ENCODE results near the gene ICA1.

The ICA1 gene

GRCh38 chr7:8220376-8221100 is 41.4 kb downstream of the ICA1 start:
- Histone ChIP-seq H3K9me3 (replicated peaks; ENCODE audit: insufficient read depth, low read length) (no peaks in the 10 kb centered on the region), H3K27ac (ENCODE audit: low read length) (no peak overlapping the region), H3K79me2 (ENCODE audit: low read length) (no peaks in the 10 kb centered on the region), H3K27me3 (replicated peaks; ENCODE audit: insufficient read depth, low read length) (no peaks in the 10 kb centered on the region), H3K4me2 (ENCODE audit: low read depth, low read length) (no peak overlapping the region), H3F3A (ENCODE audit: insufficient read depth, low read length) (no peaks in the 10 kb centered on the region), H3K4me1 (ENCODE audit: low read length) (no peaks in the 10 kb centered on the region; the same call in 1 of the 2 replicates), H3K9ac (ENCODE audit: low read length) (no peak overlapping the region), H2AFZ (ENCODE audit: low read length) (no peak overlapping the region), H4K20me1 (ENCODE audit: insufficient read depth, low read length) (no peaks in the 10 kb centered on the region), H3K9me2 (replicated peaks; ENCODE audit: insufficient read depth, low read length) (no peaks in the 10 kb centered on the region), H3K36me3 (replicated peaks; ENCODE audit: insufficient read depth, low read length) (no peaks in the 10 kb centered on the region), H3K4me3 (ENCODE audit: low read length) (no peak overlapping the region)
- DNase-seq: no peak
- TF ChIP-seq EZH2phosphoT487 (IDR thresholded peaks at IDR 0.05; ENCODE audit: low read length): no peak
- no peak for TF ChIP-seq CTCF (IDR thresholded peaks at IDR 0.05; ENCODE audit: low read length)
- TF ChIP-seq EZH2 (optimal IDR thresholded peaks at IDR 0.05; ENCODE audit: low read depth, low read length): no peak

GRCh38 chr7:8217200-8218068 is 44.5 kb downstream of the ICA1 start:
- TF ChIP-seq CTCF (IDR thresholded peaks at IDR 0.05; ENCODE audit: low read length) (peak; percentile 68), EZH2 (optimal IDR thresholded peaks at IDR 0.05; ENCODE audit: low read depth, low read length) (no peak), EZH2phosphoT487 (IDR thresholded peaks at IDR 0.05; ENCODE audit: low read length) (no peak)
- peak; percentile 79 for DNase-seq
- Histone ChIP-seq H3K4me1 (ENCODE audit: low read length) (no peaks in the 10 kb centered on the region; the same call in 1 of the 2 replicates), H2AFZ (ENCODE audit: low read length) (no peak overlapping the region), H3K27ac (ENCODE audit: low read length) (no peak overlapping the region), H4K20me1 (ENCODE audit: insufficient read depth, low read length) (no peaks in the 10 kb centered on the region), H3K4me2 (ENCODE audit: low read depth, low read length) (no peak overlapping the region), H3K9me2 (replicated peaks; ENCODE audit: insufficient read depth, low read length) (no peaks in the 10 kb centered on the region), H3F3A (ENCODE audit: insufficient read depth, low read length) (no peaks in the 10 kb centered on the region), H3K4me3 (ENCODE audit: low read length) (no peak overlapping the region), H3K9ac (ENCODE audit: low read length) (no peak overlapping the region), H3K9me3 (replicated peaks; ENCODE audit: insufficient read depth, low read length) (no peaks in the 10 kb centered on the region), H3K36me3 (replicated peaks; ENCODE audit: insufficient read depth, low read length) (no peaks in the 10 kb centered on the region), H3K27me3 (replicated peaks; ENCODE audit: insufficient read depth, low read length) (no peaks in the 10 kb centered on the region), H3K79me2 (ENCODE audit: low read length) (no peaks in the 10 kb centered on the region)

- no peaks in the 10 kb centered on the region; the same call in 1 of the 2 replicates for H3K4me1 ChIP-seq (ENCODE audit: low read length)
- H3K36me3 ChIP-seq (replicated peaks; ENCODE audit: insufficient read depth, low read length): no peaks in the 10 kb centered on the region
- no peaks in the 10 kb centered on the region for H4K20me1 ChIP-seq (ENCODE audit: insufficient read depth, low read length)
- H3K4me2 ChIP-seq (ENCODE audit: low read depth, low read length): no peak overlapping the region
- no peak overlapping the region for H3K9ac ChIP-seq (ENCODE audit: low read length)
- no peaks in the 10 kb centered on the region for H3K27me3 ChIP-seq (replicated peaks; ENCODE audit: insufficient read depth, low read length)
- H2AFZ ChIP-seq (ENCODE audit: low read length): no peak overlapping the region
- no peak for DNase-seq
- TF ChIP-seq EZH2phosphoT487 (IDR thresholded peaks at IDR 0.05; ENCODE audit: low read length) (no peak), EZH2 (optimal IDR thresholded peaks at IDR 0.05; ENCODE audit: low read depth, low read length) (no peak), CTCF (IDR thresholded peaks at IDR 0.05; ENCODE audit: low read length) (no peak)
- H3K27ac ChIP-seq (ENCODE audit: low read length): no peak overlapping the region
- H3K9me2 ChIP-seq (replicated peaks; ENCODE audit: insufficient read depth, low read length): no peaks in the 10 kb centered on the region
- no peaks in the 10 kb centered on the region for H3K9me3 ChIP-seq (replicated peaks; ENCODE audit: insufficient read depth, low read length)
- H3F3A ChIP-seq (ENCODE audit: insufficient read depth, low read length): no peaks in the 10 kb centered on the region
- no peak overlapping the region for H3K4me3 ChIP-seq (ENCODE audit: low read length)
- H3K79me2 ChIP-seq (ENCODE audit: low read length): no peaks in the 10 kb centered on the region
These were observed 45.7 kb downstream of the ICA1 start for GRCh38 chr7:8216334-8216690.
